SK-N-SH (cell line): Measurements from ENCODE around the gene ARID4A.

Source experiments
- POLR2AphosphoS5 ChIP-seq: IDR thresholded peaks from 2 replicates; pipeline ENCODE4 v1.6.1; 2012; ENCODE audit warnings: low read depth, low read length
- RFX5 ChIP-seq: IDR thresholded peaks from 2 replicates; pipeline ENCODE4 v1.6.1; 2012; ENCODE audit warnings: mild to moderate bottlenecking, improper control_type of control experiment, low read length
- TAF1 ChIP-seq: IDR thresholded peaks from 2 replicates; pipeline ENCODE4 v1.6.1; 2012; ENCODE audit warnings: low read depth, mild to moderate bottlenecking, low read length, moderate library complexity, borderline replicate concordance
- TF ChIP-seq, protein P1 (sequence below): fragments of 200-600 bp; sonication (generic); IDR thresholded peaks from 2 replicates; pipeline ENCODE4 v1.6.1; 2017; ENCODE audit warnings: antibody characterized with exemption, mild to moderate bottlenecking, moderate library complexity
- TF ChIP-seq, protein P2 (sequence below): IDR thresholded peaks from 2 replicates; pipeline ENCODE4 v1.4.0; 2012; ENCODE audit warnings: low read depth
- TF ChIP-seq, protein P3 (sequence below): fragments of 150-350 bp; IDR thresholded peaks from 2 replicates; pipeline ENCODE4 v1.6.1; 2016; ENCODE audit warnings: mild to moderate bottlenecking, low read depth, low read length

DNA sequence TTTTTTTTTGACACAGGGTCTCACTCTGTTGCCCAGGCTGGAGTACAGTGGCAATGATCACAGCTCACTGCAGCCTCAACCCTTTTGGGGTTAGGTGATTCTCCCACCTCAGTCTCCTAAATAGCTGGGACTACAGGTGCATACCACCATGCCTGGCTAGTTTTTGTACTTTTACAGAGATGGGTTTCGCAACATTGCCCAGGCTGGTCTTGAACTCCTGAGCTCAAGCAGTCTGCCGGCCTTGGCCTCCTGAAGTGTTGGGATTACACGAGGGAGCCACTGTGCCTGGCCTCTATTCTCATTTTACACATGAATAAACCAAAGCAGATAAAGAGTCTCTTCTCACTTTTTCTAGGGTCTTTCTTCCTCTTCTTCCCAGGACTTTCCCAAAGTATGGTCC, 100.5 kb downstream of the ARID4A start:
- TF ChIP-seq, protein P1, sequence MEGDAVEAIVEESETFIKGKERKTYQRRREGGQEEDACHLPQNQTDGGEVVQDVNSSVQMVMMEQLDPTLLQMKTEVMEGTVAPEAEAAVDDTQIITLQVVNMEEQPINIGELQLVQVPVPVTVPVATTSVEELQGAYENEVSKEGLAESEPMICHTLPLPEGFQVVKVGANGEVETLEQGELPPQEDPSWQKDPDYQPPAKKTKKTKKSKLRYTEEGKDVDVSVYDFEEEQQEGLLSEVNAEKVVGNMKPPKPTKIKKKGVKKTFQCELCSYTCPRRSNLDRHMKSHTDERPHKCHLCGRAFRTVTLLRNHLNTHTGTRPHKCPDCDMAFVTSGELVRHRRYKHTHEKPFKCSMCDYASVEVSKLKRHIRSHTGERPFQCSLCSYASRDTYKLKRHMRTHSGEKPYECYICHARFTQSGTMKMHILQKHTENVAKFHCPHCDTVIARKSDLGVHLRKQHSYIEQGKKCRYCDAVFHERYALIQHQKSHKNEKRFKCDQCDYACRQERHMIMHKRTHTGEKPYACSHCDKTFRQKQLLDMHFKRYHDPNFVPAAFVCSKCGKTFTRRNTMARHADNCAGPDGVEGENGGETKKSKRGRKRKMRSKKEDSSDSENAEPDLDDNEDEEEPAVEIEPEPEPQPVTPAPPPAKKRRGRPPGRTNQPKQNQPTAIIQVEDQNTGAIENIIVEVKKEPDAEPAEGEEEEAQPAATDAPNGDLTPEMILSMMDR: no peak
- TF ChIP-seq, protein P2, sequence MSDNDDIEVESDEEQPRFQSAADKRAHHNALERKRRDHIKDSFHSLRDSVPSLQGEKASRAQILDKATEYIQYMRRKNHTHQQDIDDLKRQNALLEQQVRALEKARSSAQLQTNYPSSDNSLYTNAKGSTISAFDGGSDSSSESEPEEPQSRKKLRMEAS: no peak
- no peak for TF ChIP-seq POLR2AphosphoS5
- TF ChIP-seq RFX5: no peak
- no peak for TF ChIP-seq TAF1
- TF ChIP-seq, protein P3, sequence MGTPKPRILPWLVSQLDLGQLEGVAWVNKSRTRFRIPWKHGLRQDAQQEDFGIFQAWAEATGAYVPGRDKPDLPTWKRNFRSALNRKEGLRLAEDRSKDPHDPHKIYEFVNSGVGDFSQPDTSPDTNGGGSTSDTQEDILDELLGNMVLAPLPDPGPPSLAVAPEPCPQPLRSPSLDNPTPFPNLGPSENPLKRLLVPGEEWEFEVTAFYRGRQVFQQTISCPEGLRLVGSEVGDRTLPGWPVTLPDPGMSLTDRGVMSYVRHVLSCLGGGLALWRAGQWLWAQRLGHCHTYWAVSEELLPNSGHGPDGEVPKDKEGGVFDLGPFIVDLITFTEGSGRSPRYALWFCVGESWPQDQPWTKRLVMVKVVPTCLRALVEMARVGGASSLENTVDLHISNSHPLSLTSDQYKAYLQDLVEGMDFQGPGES: no peak
